ENCODE data around the gene TXK. TPM values are rescaled to one million over a fixed set of nuclear protein-coding genes. Genes with fewer than 3 reads are reported as not detected.

Gene TXK
- total RNA-seq, 6 experiments from 2014 or later: 0.62 to 2.5 (median 1.5) TPM

DNA sequence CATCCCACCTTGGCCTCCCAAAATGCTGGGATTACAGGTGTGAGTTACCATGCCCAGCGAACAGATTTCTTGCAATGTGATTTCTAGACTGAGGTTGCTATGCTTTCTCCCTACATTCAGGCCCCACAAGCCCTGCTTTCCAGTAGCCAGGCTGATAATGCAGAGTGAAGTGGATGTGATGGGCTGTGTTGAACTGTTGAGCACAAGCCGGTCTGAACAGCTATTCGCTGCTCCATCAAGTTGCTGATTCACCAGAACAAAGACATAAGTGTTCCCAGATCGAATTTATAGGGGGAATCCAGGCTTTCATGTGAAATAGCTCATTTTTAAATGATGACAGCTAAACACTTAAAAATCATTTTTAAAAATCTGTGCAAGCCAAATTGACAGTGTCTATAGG is 109.5 kb downstream of the TXK start:
- WGBS (ENCODE audit: insufficient coverage, low coverage, low lambda C conversion rate, missing lambda C conversion rate): 94% methylated on average over 4 of the region's 4 CpGs
- intact Hi-C loops (cut with DNase I): no loop called here
- ATAC-seq: no peak

DNA sequence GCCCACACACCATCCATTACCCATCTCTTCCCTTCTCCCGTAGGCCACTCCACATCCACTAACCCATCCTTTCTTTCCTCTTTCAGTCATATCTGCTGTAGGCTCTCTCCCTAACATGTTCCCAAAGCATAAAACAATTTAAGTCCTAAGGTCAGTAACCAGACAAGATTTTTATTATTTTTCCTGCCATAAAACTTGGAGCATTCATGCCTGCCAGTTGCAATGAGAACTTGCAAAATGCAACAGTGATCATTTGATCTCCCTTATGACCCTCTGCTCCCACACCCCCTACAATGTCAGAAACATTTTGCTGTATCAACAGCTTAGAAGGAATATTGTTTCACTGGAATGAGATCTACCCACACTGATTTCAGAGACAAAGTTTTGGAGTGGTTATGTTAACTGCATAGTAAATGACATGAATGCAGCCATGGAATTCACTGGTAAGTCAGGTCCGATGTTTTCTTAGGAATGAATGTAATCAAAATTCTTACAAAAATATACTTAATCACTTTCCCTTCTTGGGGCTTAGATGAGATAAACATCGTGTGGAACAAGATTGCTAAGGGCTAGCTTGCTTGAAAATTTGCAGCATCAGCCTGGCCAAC is 111.8 kb downstream of the TXK start:
- no peaks in the 10 kb centered on the region for H3K36me3 ChIP-seq
- H3K4me3 ChIP-seq: no peak overlapping the region
- no peaks in the 10 kb centered on the region for H3K9me3 ChIP-seq
- no peaks in the 10 kb centered on the region for H3K27me3 ChIP-seq
- ATAC-seq (no peak), DNase-seq (no peak)
- no peak for TF ChIP-seq POLR2A (IDR thresholded peaks at IDR 0.05)
- no peak for TF ChIP-seq CTCF (IDR thresholded peaks at IDR 0.05)
- intact Hi-C loops (cut with DNase I): no loop called here
- 64% methylated on average over 3 of the region's 3 CpGs for WGBS (ENCODE audit: insufficient coverage, low coverage, low lambda C conversion rate, missing lambda C conversion rate)
- no peak overlapping the region for H3K27ac ChIP-seq
- H3K4me1 ChIP-seq: no peaks in the 10 kb centered on the region

More for the DNA sequence above, 109.5 kb downstream of the TXK start:
- no peaks in the 10 kb centered on the region for H3K4me1 ChIP-seq
- no peaks in the 10 kb centered on the region for H3K9me3 ChIP-seq
- H3K4me3 ChIP-seq: no peak overlapping the region
- no peaks in the 10 kb centered on the region for H3K27me3 ChIP-seq
- TF ChIP-seq POLR2A (IDR thresholded peaks at IDR 0.05): no peak
- TF ChIP-seq CTCF (IDR thresholded peaks at IDR 0.05): no peak
- no peaks in the 10 kb centered on the region for H3K36me3 ChIP-seq
- H3K27ac ChIP-seq: no peak overlapping the region
- DNase-seq: no peak

DNA sequence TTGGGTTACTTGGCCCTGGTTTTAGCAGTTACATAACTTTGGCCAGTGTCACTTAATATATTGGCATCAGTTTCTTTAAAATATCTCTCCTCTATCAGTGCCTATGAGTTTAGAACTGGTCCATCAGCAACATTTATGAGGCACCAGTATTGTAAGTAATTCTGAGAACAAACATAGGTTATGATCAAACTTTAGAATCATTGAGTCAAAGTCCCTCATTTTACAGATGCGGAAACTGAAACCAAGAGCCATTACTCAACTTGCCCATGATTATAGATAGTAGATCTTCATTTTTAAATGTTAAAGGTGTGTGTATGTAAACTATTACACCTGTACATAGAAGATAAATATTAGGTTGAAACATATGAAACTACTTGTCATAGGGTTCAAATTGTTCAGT is 113.0 kb downstream of the TXK start:
- H3K4me1 ChIP-seq: no peaks in the 10 kb centered on the region
- no peaks in the 10 kb centered on the region for H3K27me3 ChIP-seq
- no peak for ATAC-seq
- H3K27ac ChIP-seq: no peak overlapping the region
- 87% methylated on average over 1 of the region's 1 CpG for WGBS (ENCODE audit: insufficient coverage, low coverage, low lambda C conversion rate, missing lambda C conversion rate)
- no peak for DNase-seq
- TF ChIP-seq POLR2A (IDR thresholded peaks at IDR 0.05) (no peak), CTCF (IDR thresholded peaks at IDR 0.05) (no peak)
- no peak overlapping the region for H3K4me3 ChIP-seq
- intact Hi-C loops (cut with DNase I): no loop called here
- no peaks in the 10 kb centered on the region for H3K36me3 ChIP-seq
- no peaks in the 10 kb centered on the region for H3K9me3 ChIP-seq

DNA sequence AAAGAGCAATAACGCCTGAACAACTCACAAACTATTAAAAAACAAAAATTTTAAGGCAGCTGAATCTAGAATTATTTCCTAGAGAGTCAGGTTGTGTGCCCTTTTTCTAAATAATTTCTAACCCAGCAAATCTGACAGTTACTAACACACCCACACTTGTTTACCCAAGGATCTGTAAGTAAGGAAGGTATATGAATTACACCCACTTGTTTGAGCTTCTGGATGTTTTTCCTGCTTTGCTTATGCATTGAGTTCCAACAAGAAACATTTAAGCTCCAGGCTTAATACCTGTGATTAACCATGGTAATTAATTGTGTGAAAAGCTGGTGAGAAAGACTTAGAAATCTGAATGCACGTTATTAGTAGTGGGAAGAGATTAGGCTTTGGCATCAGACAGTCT is 115.9 kb downstream of the TXK start:
- intact Hi-C loops (cut with DNase I): loop anchor here in 1 of 2 donors (10.0 kb wide), 1 partner anchor 67 kb away; no protein-coding TSS in a partner anchor
- H3K27ac ChIP-seq: no peak overlapping the region
- TF ChIP-seq POLR2A (IDR thresholded peaks at IDR 0.05): no peak
- TF ChIP-seq CTCF (IDR thresholded peaks at IDR 0.05): no peak
- no peak for ATAC-seq
- no peak overlapping the region for H3K4me3 ChIP-seq
- peaks cover 0 to 9% (median 1%) of the 10 kb centered on the region in 4 donors for H3K4me1 ChIP-seq
- 58% methylated on average over 2 of the region's 2 CpGs for WGBS (ENCODE audit: insufficient coverage, low coverage, low lambda C conversion rate, missing lambda C conversion rate)
- DNase-seq: no peak
- no peaks in the 10 kb centered on the region for H3K9me3 ChIP-seq
- no peaks in the 10 kb centered on the region for H3K27me3 ChIP-seq
- H3K36me3 ChIP-seq: no peaks in the 10 kb centered on the region

All from right lobe of liver (tissue), 6 donors.